Measurements from ENCODE around the gene SLC35A2. TPM values are rescaled to one million over a fixed set of nuclear protein-coding genes. Genes with fewer than 3 reads are reported as not detected.
A peak's percentile ranks its signal among the peaks of the same experiment; 100 is the strongest.
"Not testable (repeated sequence)": the region's sequence is repeated elsewhere in the genome, so short reads cannot be mapped to it uniquely, and the experiment has no call there.

The SLC35A2 gene
- total and polyA plus RNA-seq, 8 donors, result 4.3 to 25.4 (median 11.4) TPM; not detected in 1

DNA sequence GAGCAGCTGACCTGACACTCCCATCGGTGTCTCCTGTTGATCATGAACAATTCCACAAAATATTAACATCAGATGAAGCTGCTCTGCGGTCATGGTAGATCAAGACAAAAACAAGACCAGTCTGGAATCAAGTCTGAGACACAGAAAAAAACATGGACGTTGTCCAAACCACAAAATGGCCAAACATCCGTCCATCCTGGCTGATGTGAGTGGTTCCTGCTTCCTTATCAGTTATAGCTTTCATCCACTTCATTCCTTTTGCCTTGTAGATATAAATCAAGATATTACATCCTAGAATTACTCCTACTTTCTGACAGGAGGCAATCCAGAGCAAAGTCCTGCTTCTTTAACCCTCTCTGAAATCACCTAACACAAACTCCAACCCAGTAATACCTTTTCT is 47.2 kb downstream of the SLC35A2 start:
- no peak overlapping the region for H3K4me3 ChIP-seq
- no peaks in the 10 kb centered on the region for H3K27me3 ChIP-seq
- intact Hi-C loops (cut with DNase I; ENCODE audit: low total_unique reads), result no loop called here
- no peaks in the 10 kb centered on the region for H3K9me3 ChIP-seq
- no peak overlapping the region for H3K27ac ChIP-seq
- DNase-seq, result no peak
- no peaks in the 10 kb centered on the region for H3K4me1 ChIP-seq
- no peaks in the 10 kb centered on the region for H3K36me3 ChIP-seq
- WGBS, 5 donors, result 23 to 41% (median 33%) methylated on average over 4 of the region's 4 CpGs
- no peak for TF ChIP-seq EP300 (IDR thresholded peaks at IDR 0.05)
- TF ChIP-seq POLR2A (IDR thresholded peaks at IDR 0.05), result no peak
- TF ChIP-seq, protein P1, sequence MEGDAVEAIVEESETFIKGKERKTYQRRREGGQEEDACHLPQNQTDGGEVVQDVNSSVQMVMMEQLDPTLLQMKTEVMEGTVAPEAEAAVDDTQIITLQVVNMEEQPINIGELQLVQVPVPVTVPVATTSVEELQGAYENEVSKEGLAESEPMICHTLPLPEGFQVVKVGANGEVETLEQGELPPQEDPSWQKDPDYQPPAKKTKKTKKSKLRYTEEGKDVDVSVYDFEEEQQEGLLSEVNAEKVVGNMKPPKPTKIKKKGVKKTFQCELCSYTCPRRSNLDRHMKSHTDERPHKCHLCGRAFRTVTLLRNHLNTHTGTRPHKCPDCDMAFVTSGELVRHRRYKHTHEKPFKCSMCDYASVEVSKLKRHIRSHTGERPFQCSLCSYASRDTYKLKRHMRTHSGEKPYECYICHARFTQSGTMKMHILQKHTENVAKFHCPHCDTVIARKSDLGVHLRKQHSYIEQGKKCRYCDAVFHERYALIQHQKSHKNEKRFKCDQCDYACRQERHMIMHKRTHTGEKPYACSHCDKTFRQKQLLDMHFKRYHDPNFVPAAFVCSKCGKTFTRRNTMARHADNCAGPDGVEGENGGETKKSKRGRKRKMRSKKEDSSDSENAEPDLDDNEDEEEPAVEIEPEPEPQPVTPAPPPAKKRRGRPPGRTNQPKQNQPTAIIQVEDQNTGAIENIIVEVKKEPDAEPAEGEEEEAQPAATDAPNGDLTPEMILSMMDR (IDR thresholded peaks at IDR 0.05), result no peak
- no peak for TF ChIP-seq POLR2AphosphoS5 (IDR thresholded peaks at IDR 0.05)

DNA sequence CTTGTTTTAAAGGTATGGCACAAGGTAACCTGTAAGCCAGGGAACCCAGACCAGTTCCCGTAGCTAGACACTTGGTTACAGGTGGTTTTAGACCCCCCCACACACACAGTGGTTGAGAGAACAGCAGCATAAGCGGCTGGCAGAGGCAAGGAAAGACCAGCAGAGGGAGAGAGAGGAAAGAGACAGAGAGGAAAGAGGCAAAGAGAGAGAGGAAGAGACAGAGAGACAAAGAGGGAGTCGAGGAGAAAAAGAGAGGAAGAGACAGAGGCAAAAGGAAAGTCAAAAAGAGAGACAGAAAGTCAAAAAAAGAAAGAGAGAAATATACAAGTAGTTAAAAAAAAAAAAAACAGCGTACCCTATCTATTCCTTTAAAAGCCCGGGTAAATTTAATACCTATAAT is 56.5 kb downstream of the SLC35A2 start:
- Histone ChIP-seq H3K9me3 (peaks cover 0 to 11% (median 0%) of the 10 kb centered on the region in 4 donors), H3K4me3 (no peak overlapping the region)
- 25 to 67% (median 45%) methylated on average over 3 to 5 of the region's 5 CpGs for WGBS, 5 donors

DNA sequence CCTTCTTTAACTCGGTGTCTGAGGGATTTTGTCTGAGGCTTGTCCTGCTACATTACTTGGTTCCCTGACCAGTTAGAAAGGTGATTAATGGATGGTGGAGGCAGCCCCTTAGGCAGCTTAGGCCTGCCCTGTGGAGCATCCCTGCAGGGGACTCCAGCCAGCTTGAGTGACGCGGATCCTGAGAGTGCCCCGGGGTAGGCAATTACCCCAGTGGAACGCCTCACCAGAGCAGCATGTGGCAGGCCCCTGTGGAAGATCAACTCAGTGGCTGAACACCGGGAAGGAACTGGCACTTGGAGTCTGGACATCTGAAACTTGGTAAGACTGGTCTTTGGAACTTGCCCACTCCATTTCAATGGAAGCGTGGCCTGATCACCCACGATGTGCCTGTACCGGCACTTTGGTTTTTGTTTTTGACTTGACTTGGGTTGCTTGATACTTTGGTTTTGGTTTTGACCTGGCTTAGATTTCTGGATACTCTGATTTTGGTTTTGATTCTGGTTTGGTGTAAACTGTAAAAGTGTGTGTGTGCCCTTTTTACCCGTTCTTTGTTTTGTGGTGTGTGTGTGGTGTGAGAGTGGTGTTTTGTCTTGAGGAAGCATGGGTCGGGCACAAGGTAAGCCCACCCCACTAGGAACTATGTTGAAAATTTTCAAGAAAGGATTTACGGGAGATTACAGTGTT is 57.2 kb downstream of the SLC35A2 start:
- intact Hi-C loops (cut with DNase I; ENCODE audit: low total_unique reads), result not testable (repeated sequence)

More for the DNA sequence above, 56.5 kb downstream of the SLC35A2 start:
- DNase-seq, result no peak
- H3K27ac ChIP-seq, result no peak overlapping the region
- no peaks in the 10 kb centered on the region for H3K36me3 ChIP-seq
- no peak for TF ChIP-seq EP300 (IDR thresholded peaks at IDR 0.05)
- TF ChIP-seq, protein P1 (IDR thresholded peaks at IDR 0.05), result peak in 2 of 7 experiments; percentile 16 to 17
- no peaks in the 10 kb centered on the region for H3K4me1 ChIP-seq
- no peaks in the 10 kb centered on the region for H3K27me3 ChIP-seq
- intact Hi-C loops (cut with DNase I; ENCODE audit: low total_unique reads), result no loop called here

DNA sequence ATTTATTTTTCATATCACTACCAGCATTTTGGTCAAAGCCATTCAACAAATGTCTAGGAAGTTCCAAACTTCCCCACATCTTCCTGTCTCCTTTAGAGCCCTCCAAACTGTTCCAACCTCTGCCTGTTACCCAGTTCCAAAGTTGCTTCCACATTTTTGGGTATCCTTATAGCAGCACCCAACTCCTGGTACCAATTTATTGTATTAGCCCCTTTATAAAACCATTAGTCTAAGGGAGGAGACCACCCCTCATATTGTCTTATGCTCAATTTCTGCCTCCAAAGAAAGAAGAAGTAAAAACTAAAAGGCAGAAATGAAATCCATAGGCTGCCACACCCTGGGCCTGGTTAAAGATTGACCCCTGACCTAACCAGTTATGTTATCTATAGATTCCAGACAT is 58.0 kb downstream of the SLC35A2 start:
- H3K27me3 ChIP-seq; H3K4me1 ChIP-seq; DNase-seq; H3K27ac ChIP-seq; intact Hi-C loops (cut with DNase I; ENCODE audit: low total_unique reads); H3K4me3 ChIP-seq; H3K36me3 ChIP-seq: not testable (repeated sequence)
- H3K9me3 ChIP-seq, result peaks cover 0 to 11% (median 0%) of the 10 kb centered on the region in 4 donors

More for the DNA sequence above, 57.2 kb downstream of the SLC35A2 start:
- not testable (repeated sequence) for H3K36me3 ChIP-seq, H3K4me1 ChIP-seq, H3K4me3 ChIP-seq, H3K27ac ChIP-seq, DNase-seq, H3K27me3 ChIP-seq
- 59 to 88% (median 85%) methylated on average over 3 to 12 of the region's 12 CpGs for WGBS, 5 donors
- H3K9me3 ChIP-seq, result peaks cover 0 to 11% (median 0%) of the 10 kb centered on the region in 4 donors

Small RNAs within 50 kb of the gene (small RNA-seq; reads per million reads assigned to genes)
- 0 reads per million in 4 donors for gene RNU6-722P

Other genes with a start within 250 kb of the SLC35A2 start
- 1 to 10 TPM; 2.3 to 8.4 (median 4.1) TPM for gene WAS, start 227.8 kb downstream of the SLC35A2 start, total RNA-seq
- 1 to 10 TPM; 3.7 to 6.2 (median 4.9) TPM for gene WAS, start 227.8 kb downstream of the SLC35A2 start, polyA plus RNA-seq
- 1 to 10 TPM; 1.8 to 5.5 (median 4.5) TPM for gene SUV39H1, start 214.9 kb downstream of the SLC35A2 start, total RNA-seq
- gene SUV39H1, start 214.9 kb downstream of the SLC35A2 start, polyA plus RNA-seq, result 1 to 10 TPM; 3.4 to 4.7 (median 3.7) TPM
- not detected for gene GLOD5, start 149.9 kb downstream of the SLC35A2 start, total RNA-seq
- gene GLOD5, start 149.9 kb downstream of the SLC35A2 start, polyA plus RNA-seq, result 1 to 10 TPM; 1.7 to 2.1 (median 1.7) TPM
- 1 to 10 TPM in 1 of 5 donors, not detected in 4; 9.4 TPM for gene GATA1, start 125.1 kb downstream of the SLC35A2 start, total RNA-seq
- under 1 TPM in 1 of 3 donors, not detected in 2; 0.37 TPM for gene GATA1, start 125.1 kb downstream of the SLC35A2 start, polyA plus RNA-seq
- gene HDAC6, start 109.6 kb downstream of the SLC35A2 start, total RNA-seq, result 100 to 1,000 TPM in 3 of 5 donors, 10 to 100 TPM in 2; 41.0 to 356 (median 104) TPM
- 10 to 100 TPM; 20.9 to 70.9 (median 31.6) TPM for gene HDAC6, start 109.6 kb downstream of the SLC35A2 start, polyA plus RNA-seq
- gene ERAS, start 85.1 kb downstream of the SLC35A2 start, total RNA-seq, result not detected
- gene ERAS, start 85.1 kb downstream of the SLC35A2 start, polyA plus RNA-seq, result not detected
- 10 to 100 TPM in 2 of 5 donors, 1 to 10 TPM in 3; 1.3 to 46.6 (median 7.0) TPM for gene PCSK1N, start 76.0 kb downstream of the SLC35A2 start, total RNA-seq
- gene PCSK1N, start 76.0 kb downstream of the SLC35A2 start, polyA plus RNA-seq, result 10 to 100 TPM; 12.4 to 15.3 (median 13.1) TPM
- 10 to 100 TPM in 3 of 5 donors, 1 to 10 TPM in 2; 2.9 to 24.1 (median 14.3) TPM for gene TIMM17B, start 13.9 kb downstream of the SLC35A2 start, total RNA-seq
- 10 to 100 TPM; 43.4 to 77.2 (median 50.8) TPM for gene TIMM17B, start 13.9 kb downstream of the SLC35A2 start, polyA plus RNA-seq
- 100 to 1,000 TPM in 1 of 5 donors, 10 to 100 TPM in 3, 1 to 10 TPM in 1; 4.7 to 148 (median 58.9) TPM for gene PQBP1, start 13.7 kb downstream of the SLC35A2 start, total RNA-seq
- 100 to 1,000 TPM; 106 to 133 (median 118) TPM for gene PQBP1, start 13.7 kb downstream of the SLC35A2 start, polyA plus RNA-seq
- 10 to 100 TPM in 2 of 5 donors, 1 to 10 TPM in 3; 1.2 to 33.2 (median 9.6) TPM for gene PIM2, start 7.4 kb upstream of the SLC35A2 start, total RNA-seq
- gene PIM2, start 7.4 kb upstream of the SLC35A2 start, polyA plus RNA-seq, result 10 to 100 TPM in 2 of 3 donors, 1 to 10 TPM in 1; 7.3 to 12.7 (median 10.3) TPM
- gene OTUD5, start 46.0 kb upstream of the SLC35A2 start, total RNA-seq, result 100 to 1,000 TPM in 1 of 5 donors, 10 to 100 TPM in 4; 16.1 to 163 (median 18.1) TPM
- 10 to 100 TPM; 23.0 to 26.4 (median 25.5) TPM for gene OTUD5, start 46.0 kb upstream of the SLC35A2 start, polyA plus RNA-seq
- gene KCND1, start 60.2 kb upstream of the SLC35A2 start, total RNA-seq, result 1 to 10 TPM in 1 of 5 donors, under 1 TPM in 1, not detected in 3; 0.45 to 2.4 TPM
- gene KCND1, start 60.2 kb upstream of the SLC35A2 start, polyA plus RNA-seq, result under 1 TPM; 0.15 to 0.68 (median 0.19) TPM
- gene GRIPAP1, start 90.6 kb upstream of the SLC35A2 start, total RNA-seq, result 100 to 1,000 TPM in 1 of 5 donors, 10 to 100 TPM in 4; 30.7 to 127 (median 58.9) TPM
- 10 to 100 TPM; 15.6 to 21.0 (median 16.3) TPM for gene GRIPAP1, start 90.6 kb upstream of the SLC35A2 start, polyA plus RNA-seq
- 10 to 100 TPM; 13.0 to 42.2 (median 35.3) TPM for gene TFE3, start 131.7 kb upstream of the SLC35A2 start, total RNA-seq
- gene TFE3, start 131.7 kb upstream of the SLC35A2 start, polyA plus RNA-seq, result 10 to 100 TPM; 21.5 to 28.1 (median 27.0) TPM
- gene CCDC120, start 147.4 kb upstream of the SLC35A2 start, total RNA-seq, result 10 to 100 TPM in 2 of 5 donors, 1 to 10 TPM in 3; 2.3 to 25.4 (median 6.1) TPM
- gene CCDC120, start 147.4 kb upstream of the SLC35A2 start, polyA plus RNA-seq, result 1 to 10 TPM; 3.8 to 7.3 (median 4.0) TPM
- gene PRAF2, start 162.4 kb upstream of the SLC35A2 start, total RNA-seq, result 10 to 100 TPM in 1 of 5 donors, 1 to 10 TPM in 2, not detected in 2; 5.0 to 37.1 (median 5.9) TPM
- 10 to 100 TPM in 2 of 3 donors, 1 to 10 TPM in 1; 9.3 to 16.6 (median 10.3) TPM for gene PRAF2, start 162.4 kb upstream of the SLC35A2 start, polyA plus RNA-seq
- 100 to 1,000 TPM in 2 of 5 donors, 10 to 100 TPM in 3; 12.2 to 209 (median 90.9) TPM for gene WDR45, start 168.2 kb upstream of the SLC35A2 start, total RNA-seq
- 100 to 1,000 TPM in 1 of 3 donors, 10 to 100 TPM in 2; 69.0 to 102 (median 75.3) TPM for gene WDR45, start 168.2 kb upstream of the SLC35A2 start, polyA plus RNA-seq
- 10 to 100 TPM in 2 of 5 donors, 1 to 10 TPM in 3; 6.4 to 19.1 (median 8.2) TPM for gene GPKOW, start 212.1 kb upstream of the SLC35A2 start, total RNA-seq
- gene GPKOW, start 212.1 kb upstream of the SLC35A2 start, polyA plus RNA-seq, result 10 to 100 TPM; 14.1 to 18.2 (median 14.7) TPM